Mononuclear cell (primary cell): ENCODE data around the gene PSG3. TPM values are rescaled to one million over a fixed set of nuclear protein-coding genes. Genes with fewer than 3 reads are reported as not detected.
"Not testable (repeated sequence)": the region's sequence is repeated elsewhere in the genome, so short reads cannot be mapped to it uniquely, and the experiment has no call there.

Experiments
- H3K27me3 ChIP-seq: 2 replicates; pipeline ENCODE4 v1.6.0; 2011; ENCODE audit warnings: low read length, control low read depth; ENCODE audit not compliant: insufficient read depth
- H3K4me1 ChIP-seq: 2 replicates; pipeline ENCODE4 v1.5.1; 2011; ENCODE audit warnings: mild to moderate bottlenecking, low read length, control low read depth; ENCODE audit not compliant: insufficient read depth
- H3K4me3 ChIP-seq: 2 replicates; pipeline ENCODE4 v1.5.1; 2011; ENCODE audit warnings: mild to moderate bottlenecking, low read length, moderate library complexity
- H3K9me3 ChIP-seq: 2 replicates; pipeline ENCODE4 v1.5.1; 2011; ENCODE audit warnings: low read depth, mild to moderate bottlenecking, control low read depth, low read length
- total RNA-seq: library from RNA; depleted of rRNA; stranded (reverse); fragments of >200 nt; gene quantifications from one replicate; pipeline ENCODE4 v1.2.3, GENCODE V29; 2012

PSG3 gene
- 0.10 TPM for total RNA-seq

GRCh38 chr19:42740381-42740780 lies at the start of gene PSG3:
Gene PSG3 (minus strand): TSS chr19:42740481. CDS start chr19:42740384, 97 bp downstream.
- H3K27me3 ChIP-seq, H3K9me3 ChIP-seq, H3K4me1 ChIP-seq, H3K4me3 ChIP-seq: not testable (repeated sequence)

- H3K4me3 ChIP-seq, H3K27me3 ChIP-seq, H3K4me1 ChIP-seq: not testable (repeated sequence)
- peaks cover 17% of the 10 kb centered on the region for H3K9me3 ChIP-seq
Measured at GRCh38 chr19:42788766-42789165, 48.5 kb upstream of the PSG3 start.

- not testable (repeated sequence) for H3K4me3 ChIP-seq, H3K27me3 ChIP-seq, H3K9me3 ChIP-seq, H3K4me1 ChIP-seq
Measured at GRCh38 chr19:42787766-42788165, 47.5 kb upstream of the PSG3 start.

GRCh38 chr19:42776750-42777612 lies 36.7 kb upstream of the PSG3 start:
- not testable (repeated sequence) for H3K4me1 ChIP-seq, H3K9me3 ChIP-seq, H3K27me3 ChIP-seq, H3K4me3 ChIP-seq

- H3K4me3 ChIP-seq, H3K27me3 ChIP-seq, H3K4me1 ChIP-seq, H3K9me3 ChIP-seq: not testable (repeated sequence)
Measured at GRCh38 chr19:42774510-42775158, 34.4 kb upstream of the PSG3 start.

GRCh38 chr19:42767319-42767718 lies 27.0 kb upstream of the PSG3 start:
- H3K27me3 ChIP-seq, H3K4me3 ChIP-seq, H3K4me1 ChIP-seq, H3K9me3 ChIP-seq: not testable (repeated sequence)

GRCh38 chr19:42766871-42767270 lies 26.6 kb upstream of the PSG3 start:
- not testable (repeated sequence) for H3K9me3 ChIP-seq, H3K4me3 ChIP-seq, H3K27me3 ChIP-seq, H3K4me1 ChIP-seq

GRCh38 chr19:42764836-42765235 lies 24.6 kb upstream of the PSG3 start:
- Histone ChIP-seq H3K27me3 (no peaks in the 10 kb centered on the region), H3K9me3 (no peaks in the 10 kb centered on the region), H3K4me1 (no peaks in the 10 kb centered on the region), H3K4me3 (no peak overlapping the region)

- H3K4me1 ChIP-seq: no peaks in the 10 kb centered on the region
- no peaks in the 10 kb centered on the region for H3K27me3 ChIP-seq
- no peak overlapping the region for H3K4me3 ChIP-seq
- no peaks in the 10 kb centered on the region for H3K9me3 ChIP-seq
Measured at GRCh38 chr19:42762789-42763188, 22.5 kb upstream of the PSG3 start.

GRCh38 chr19:42761924-42762295 lies 21.6 kb upstream of the PSG3 start:
- not testable (repeated sequence) for H3K27me3 ChIP-seq, H3K4me1 ChIP-seq, H3K4me3 ChIP-seq, H3K9me3 ChIP-seq

- H3K9me3 ChIP-seq, H3K4me3 ChIP-seq, H3K4me1 ChIP-seq, H3K27me3 ChIP-seq: not testable (repeated sequence)
Measured at GRCh38 chr19:42760954-42761923, 21.0 kb upstream of the PSG3 start.

- H3K4me1 ChIP-seq, H3K27me3 ChIP-seq, H3K4me3 ChIP-seq, H3K9me3 ChIP-seq: not testable (repeated sequence)
Measured at GRCh38 chr19:42758667-42759066, 18.4 kb upstream of the PSG3 start.

- H3K4me3 ChIP-seq, H3K9me3 ChIP-seq, H3K27me3 ChIP-seq, H3K4me1 ChIP-seq: not testable (repeated sequence)
Measured at GRCh38 chr19:42752246-42752645, 12.0 kb upstream of the PSG3 start.

GRCh38 chr19:42741726-42742607 lies 1.7 kb upstream of the PSG3 start:
- not testable (repeated sequence) for H3K9me3 ChIP-seq, H3K4me3 ChIP-seq, H3K27me3 ChIP-seq, H3K4me1 ChIP-seq
